Peyer's patch (tissue), 4 donors: ENCODE data around the gene C1QTNF7. TPM values are rescaled to one million over a fixed set of nuclear protein-coding genes. Genes with fewer than 3 reads are reported as not detected.
A peak's percentile ranks its signal among the peaks of the same experiment; 100 is the strongest.

Source experiments
- DNase-seq, 3 donors: peaks; one replicate each; pipeline ENCODE4 v3.0.0-alpha.2; 2017 to 2019
- H3K27ac ChIP-seq, 4 donors: fragments of 200-600 bp; sonication (generic); one replicate each; pipeline ENCODE4 v1.5.1; 2016 to 2019
- H3K27me3 ChIP-seq, 2 donors: fragments of 200-600 bp; sonication (generic); one replicate each; pipeline ENCODE4 v1.5.1; 2019
- H3K36me3 ChIP-seq, 3 donors: fragments of 200-600 bp; sonication (generic); one replicate each; pipeline ENCODE4 v1.5.1; 2016 to 2019
- H3K4me1 ChIP-seq, 4 donors: fragments of 200-600 bp; sonication (generic); one replicate each; pipeline ENCODE4 v1.5.1; 2016 to 2019
- H3K4me3 ChIP-seq, 4 donors: fragments of 200-600 bp; sonication (generic); 1 replicate in 3 of 4; 2 replicates in 1 of 4; pipeline ENCODE4 v1.5.1; 2016 to 2019; ENCODE audit warnings: mild to moderate bottlenecking in 1 of 4
- H3K9me3 ChIP-seq, 4 donors: fragments of 200-600 bp; sonication (generic); one replicate each; pipeline ENCODE4 v1.5.1; 2016 to 2019; ENCODE audit warnings: mild to moderate bottlenecking in 1 of 4
- POLR2A ChIP-seq, 2 donors: fragments of 450-650 bp; IDR thresholded peaks; one replicate each; pipeline ENCODE4 v1.5.1; 2017; ENCODE audit warnings: antibody characterized with exemption in 2 of 2, mild to moderate bottlenecking in 2 of 2, moderate library complexity in 2 of 2
- total RNA-seq, 4 donors: library from RNA; depleted of rRNA; stranded (reverse); fragments of >200 nt; gene quantifications; one replicate each; pipeline ENCODE4 v1.1.0, GENCODE V29; 2016
- TF ChIP-seq, protein P1 (sequence below), 6 experiments: fragments of 450-650 bp in 4 of 6; fragments of 200-600 bp in 2 of 6; sonication (generic) in 1 of 6; IDR thresholded peaks; one replicate each; pipeline ENCODE4 v1.5.1; 2017 to 2019; ENCODE audit warnings: antibody characterized with exemption in 6 of 6, mild to moderate bottlenecking in 3 of 6, moderate library complexity in 1 of 6

C1QTNF7 gene
- total RNA-seq, 4 donors from 2014 or later: 1.2 to 5.0 (median 2.7) TPM

DNA sequence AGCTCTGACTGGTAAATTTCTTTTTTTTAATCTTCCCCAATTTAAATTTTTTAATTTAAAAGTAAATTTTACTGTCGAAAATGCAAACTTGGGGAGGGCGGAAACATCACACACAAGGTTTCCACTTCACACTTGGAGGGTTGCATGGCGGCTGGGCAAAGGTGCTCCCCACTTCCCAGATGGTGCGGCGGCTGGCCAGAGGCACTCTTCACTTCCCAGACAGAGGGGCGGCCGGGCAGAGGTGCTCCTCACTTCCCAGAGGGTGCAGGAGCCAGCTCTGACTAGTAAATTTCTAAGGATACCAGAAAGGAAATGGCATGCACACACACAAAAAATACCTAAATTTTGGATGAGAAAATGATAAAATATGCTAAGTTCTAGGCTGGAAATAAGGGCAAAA is 16.4 kb downstream of the C1QTNF7 start:
- H3K4me3 ChIP-seq: no peak overlapping the region
- H3K27me3 ChIP-seq: no peaks in the 10 kb centered on the region
- no peak overlapping the region for H3K27ac ChIP-seq
- no peaks in the 10 kb centered on the region for H3K36me3 ChIP-seq
- H3K4me1 ChIP-seq: no peaks in the 10 kb centered on the region
- TF ChIP-seq POLR2A (IDR thresholded peaks at IDR 0.05): no peak
- TF ChIP-seq, protein P1, sequence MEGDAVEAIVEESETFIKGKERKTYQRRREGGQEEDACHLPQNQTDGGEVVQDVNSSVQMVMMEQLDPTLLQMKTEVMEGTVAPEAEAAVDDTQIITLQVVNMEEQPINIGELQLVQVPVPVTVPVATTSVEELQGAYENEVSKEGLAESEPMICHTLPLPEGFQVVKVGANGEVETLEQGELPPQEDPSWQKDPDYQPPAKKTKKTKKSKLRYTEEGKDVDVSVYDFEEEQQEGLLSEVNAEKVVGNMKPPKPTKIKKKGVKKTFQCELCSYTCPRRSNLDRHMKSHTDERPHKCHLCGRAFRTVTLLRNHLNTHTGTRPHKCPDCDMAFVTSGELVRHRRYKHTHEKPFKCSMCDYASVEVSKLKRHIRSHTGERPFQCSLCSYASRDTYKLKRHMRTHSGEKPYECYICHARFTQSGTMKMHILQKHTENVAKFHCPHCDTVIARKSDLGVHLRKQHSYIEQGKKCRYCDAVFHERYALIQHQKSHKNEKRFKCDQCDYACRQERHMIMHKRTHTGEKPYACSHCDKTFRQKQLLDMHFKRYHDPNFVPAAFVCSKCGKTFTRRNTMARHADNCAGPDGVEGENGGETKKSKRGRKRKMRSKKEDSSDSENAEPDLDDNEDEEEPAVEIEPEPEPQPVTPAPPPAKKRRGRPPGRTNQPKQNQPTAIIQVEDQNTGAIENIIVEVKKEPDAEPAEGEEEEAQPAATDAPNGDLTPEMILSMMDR (IDR thresholded peaks at IDR 0.05): no peak
- no peaks in the 10 kb centered on the region for H3K9me3 ChIP-seq
- DNase-seq: no peak

DNA sequence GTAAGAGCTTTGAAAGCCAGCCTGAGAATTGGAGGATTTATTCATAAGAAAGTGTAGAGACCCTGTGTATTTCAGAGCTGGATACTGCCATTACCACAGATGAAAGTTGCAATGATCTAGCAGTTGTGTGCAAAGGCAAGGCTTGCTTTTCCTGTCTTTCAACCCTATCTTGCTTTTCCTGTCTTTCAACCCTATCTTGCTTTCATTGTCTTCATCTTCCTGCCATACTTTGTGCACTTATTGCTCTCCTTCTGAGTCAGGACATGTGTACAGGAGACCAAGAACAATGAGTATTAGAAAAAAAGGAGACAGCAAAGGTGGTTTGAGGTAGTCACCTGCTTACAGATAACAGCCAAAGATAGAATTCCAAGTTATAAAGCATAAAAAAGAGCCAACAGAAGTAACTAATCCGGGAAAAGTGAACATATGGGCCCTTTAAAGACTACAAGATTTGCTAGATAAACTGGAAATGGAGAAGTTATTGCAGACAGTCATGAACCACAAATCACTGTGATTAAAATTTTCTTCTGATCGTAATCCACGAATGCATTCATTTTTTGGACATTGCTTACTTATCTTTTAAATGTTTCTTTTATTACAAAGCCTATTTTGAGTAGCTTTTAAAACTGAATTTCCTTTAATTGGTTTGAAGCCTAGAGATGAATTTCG is 17.2 kb downstream of the C1QTNF7 start:
- Histone ChIP-seq H3K36me3 (no peaks in the 10 kb centered on the region), H3K4me1 (no peaks in the 10 kb centered on the region), H3K27ac (no peak overlapping the region), H3K27me3 (no peaks in the 10 kb centered on the region), H3K4me3 (no peak overlapping the region), H3K9me3 (no peaks in the 10 kb centered on the region)
- no peak for DNase-seq
- TF ChIP-seq POLR2A (IDR thresholded peaks at IDR 0.05): no peak
- TF ChIP-seq, protein P1 (IDR thresholded peaks at IDR 0.05): no peak

DNA sequence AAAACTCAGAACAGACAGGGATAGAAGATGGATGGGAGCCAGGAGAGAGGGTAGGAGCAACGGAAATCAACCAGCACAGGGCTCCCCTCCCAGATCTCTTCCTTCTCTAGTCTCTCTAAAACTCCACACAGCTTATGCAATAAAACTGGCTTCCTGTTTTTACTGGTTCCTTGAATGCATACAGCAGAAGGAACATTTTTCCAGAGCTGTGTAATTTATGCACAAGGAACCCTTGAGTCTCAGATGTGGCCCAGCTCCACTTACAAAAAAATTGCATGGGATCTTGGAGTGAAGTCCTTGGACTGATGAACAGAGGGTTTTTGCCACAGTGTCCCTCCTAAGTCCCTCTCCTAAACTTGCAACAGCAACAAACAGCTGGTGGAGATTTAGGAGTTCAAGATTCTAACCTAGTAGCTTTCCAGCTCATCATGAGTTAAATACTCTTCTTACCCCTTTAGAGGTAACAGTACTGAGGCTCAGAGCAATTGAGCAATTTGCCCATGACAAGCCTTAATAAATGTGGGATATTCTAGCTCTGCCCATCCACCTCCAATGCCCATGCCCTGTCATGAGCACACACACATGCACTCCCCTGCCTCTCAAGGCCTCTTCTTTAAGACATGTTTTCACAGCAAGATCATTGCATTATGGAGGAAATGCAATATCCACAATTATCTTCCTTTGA is 23.5 kb downstream of the C1QTNF7 start:
- H3K27me3 ChIP-seq: no peaks in the 10 kb centered on the region
- peak overlapping the region in 3 of 4 donors; percentile 0 to 52 (median 45) for H3K27ac ChIP-seq
- no peaks in the 10 kb centered on the region for H3K36me3 ChIP-seq
- H3K4me1 ChIP-seq: no peaks in the 10 kb centered on the region
- no peak for DNase-seq
- no peak overlapping the region for H3K4me3 ChIP-seq
- TF ChIP-seq, protein P1 (IDR thresholded peaks at IDR 0.05): no peak
- no peak for TF ChIP-seq POLR2A (IDR thresholded peaks at IDR 0.05)
- H3K9me3 ChIP-seq: no peaks in the 10 kb centered on the region

DNA sequence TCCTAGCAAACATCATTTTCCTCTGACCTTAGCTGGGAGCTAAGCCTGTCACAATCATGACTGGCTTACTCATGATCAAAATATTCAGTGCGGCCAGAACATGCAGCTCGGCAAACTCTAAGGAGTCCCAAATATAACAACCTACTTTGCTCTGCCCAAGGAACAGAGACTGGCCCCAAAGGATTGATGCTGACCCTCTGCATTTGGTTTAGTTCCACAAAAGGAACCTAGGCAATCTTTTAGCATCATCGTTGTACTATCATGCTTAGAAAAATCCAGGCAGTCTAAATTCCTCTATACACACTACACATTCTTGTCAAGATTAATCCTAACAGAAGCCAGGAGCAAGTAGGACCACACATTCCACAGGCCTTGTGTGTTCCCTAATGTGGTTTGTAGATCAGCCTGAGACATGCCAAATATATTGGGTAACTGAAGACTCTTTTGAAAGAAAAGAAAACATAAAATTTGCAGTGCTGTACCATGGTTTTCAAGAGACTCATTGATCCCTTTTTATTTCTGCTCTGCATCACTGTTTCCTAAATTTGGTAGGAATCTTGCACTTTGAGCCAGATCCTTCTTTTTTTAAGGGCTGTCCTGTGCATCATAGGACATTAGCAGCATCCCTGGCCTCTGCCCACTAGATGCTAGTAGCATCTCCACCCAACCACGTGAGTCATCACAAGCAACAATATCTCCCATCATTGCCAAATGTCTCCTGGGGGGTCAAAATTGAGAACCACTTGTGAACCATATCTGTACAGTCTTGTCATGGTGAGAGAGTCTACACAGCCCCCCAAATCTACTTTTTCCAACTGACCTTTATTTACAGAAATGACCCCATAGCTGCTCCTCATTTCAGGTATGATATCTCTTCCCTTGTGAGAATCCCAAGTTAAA is 24.3 kb downstream of the C1QTNF7 start:
- H3K9me3 ChIP-seq: no peaks in the 10 kb centered on the region
- H3K27me3 ChIP-seq: no peaks in the 10 kb centered on the region
- H3K4me3 ChIP-seq: no peak overlapping the region
- DNase-seq: no peak
- H3K27ac ChIP-seq: peak overlapping the region in 3 of 4 donors; percentile 0 to 52 (median 45)
- no peaks in the 10 kb centered on the region for H3K4me1 ChIP-seq
- H3K36me3 ChIP-seq: no peaks in the 10 kb centered on the region
- TF ChIP-seq, protein P1 (IDR thresholded peaks at IDR 0.05): no peak
- TF ChIP-seq POLR2A (IDR thresholded peaks at IDR 0.05): no peak

DNA sequence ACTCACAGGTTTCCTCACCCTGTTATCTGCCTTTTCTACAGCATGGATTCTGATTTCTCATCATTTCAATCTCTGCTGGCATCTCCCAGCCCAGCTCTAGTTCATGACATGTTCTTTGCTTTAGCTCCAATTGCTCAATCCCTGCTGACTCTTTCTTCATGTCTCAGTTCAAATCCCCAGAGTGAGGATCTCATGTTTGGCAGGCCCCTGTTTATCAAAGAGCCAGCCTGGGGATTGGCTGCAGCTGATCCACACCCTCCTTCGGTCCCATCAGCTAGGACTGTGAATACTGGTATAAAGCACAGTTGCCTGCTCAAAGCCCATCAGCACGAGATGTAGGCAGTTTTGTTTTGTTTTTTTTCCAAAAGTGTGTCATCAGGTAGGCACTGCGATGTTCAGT is 27.5 kb downstream of the C1QTNF7 start:
- H3K27ac ChIP-seq: peak overlapping the region in 2 of 4 donors; percentile 4 to 35
- peak in 1 of 3 donors; percentile 51 for DNase-seq
- H3K9me3 ChIP-seq: no peaks in the 10 kb centered on the region

More for the DNA sequence above, 27.5 kb downstream of the C1QTNF7 start:
- Histone ChIP-seq H3K36me3 (no peaks in the 10 kb centered on the region), H3K4me1 (no peaks in the 10 kb centered on the region), H3K27me3 (no peaks in the 10 kb centered on the region), H3K4me3 (no peak overlapping the region)
- TF ChIP-seq, protein P1 (IDR thresholded peaks at IDR 0.05): no peak
- no peak for TF ChIP-seq POLR2A (IDR thresholded peaks at IDR 0.05)
